PC-9 (cell line): ENCODE data around the gene ITGB4. TPM values are rescaled to one million over a fixed set of nuclear protein-coding genes. Genes with fewer than 3 reads are reported as not detected.

Source experiments
- BruUV-seq: library from RNA; stranded (reverse); fragments of 400-500 nt; replicated peaks from 2 replicates; lab custom pipeline; 2021; lab: Mats Ljungman, UMichigan
- CTCF ChIA-PET: fragments of 300-600 bp; sonication (Branson Sonifier 250); formaldehyde crosslinking; loops from one replicate; lab custom pipeline; 2022; ENCODE audit warnings: antibody characterized with exemption; lab: Charles Lee
- POLR2A ChIA-PET: fragments of 300-600 bp; sonication (Branson Sonifier 250); formaldehyde crosslinking; loops from one replicate; lab custom pipeline; 2022; ENCODE audit warnings: antibody characterized with exemption; ENCODE audit not compliant: unreplicated experiment; lab: Charles Lee
- DNase-seq, 2 experiments: peaks; one replicate each; pipeline versions ENCODE4 v3.0.0 to v3.0.0-alpha.2; 2015 to 2022; ENCODE audit warnings: mixed read lengths in 1 of 2
- H2AFZ ChIP-seq: fragments of 200-600 bp; sonication (generic); 2 replicates; pipeline ENCODE4 v1.8.1; 2017; ENCODE audit warnings: antibody characterized with exemption
- H3F3A ChIP-seq: fragments of 200-600 bp; sonication (generic); 2 replicates; pipeline ENCODE4 v1.8.1; 2017; ENCODE audit warnings: antibody characterized with exemption, mild to moderate bottlenecking, low read depth; ENCODE audit not compliant: insufficient read depth
- H3K27ac ChIP-seq: fragments of 200-600 bp; sonication (generic); 2 replicates; pipeline ENCODE4 v1.6.1; 2016; ENCODE audit warnings: mixed run types
- H3K27me3 ChIP-seq: fragments of 200-600 bp; sonication (generic); 2 replicates; pipeline ENCODE4 v1.6.1; 2016; ENCODE audit warnings: low read depth, mixed run types; ENCODE audit not compliant: insufficient read depth
- H3K36me3 ChIP-seq: fragments of 200-600 bp; sonication (generic); 2 replicates; pipeline ENCODE4 v1.6.1; 2016; ENCODE audit warnings: low read depth, mixed run types
- H3K4me1 ChIP-seq: fragments of 200-600 bp; sonication (generic); replicated peaks from 2 replicates; pipeline ENCODE4 v1.6.1; 2016; ENCODE audit warnings: mixed run types; ENCODE audit not compliant: insufficient read depth
- H3K4me2 ChIP-seq: fragments of 200-600 bp; sonication (generic); 2 replicates; pipeline ENCODE4 v1.6.1; 2017; ENCODE audit warnings: mixed run types
- H3K4me3 ChIP-seq: fragments of 200-600 bp; sonication (generic); 2 replicates; pipeline ENCODE4 v1.6.1; 2016; ENCODE audit warnings: mixed run types
- H3K79me2 ChIP-seq: fragments of 200-600 bp; sonication (generic); 2 replicates; pipeline ENCODE4 v1.6.1; 2017; ENCODE audit warnings: low read depth, mixed run types
- H3K9me2 ChIP-seq: fragments of 200-600 bp; sonication (generic); 2 replicates; pipeline ENCODE4 v1.8.1; 2017; ENCODE audit warnings: mild to moderate bottlenecking; ENCODE audit not compliant: insufficient read depth
- H3K9me3 ChIP-seq: fragments of 200-600 bp; sonication (generic); 2 replicates; pipeline ENCODE4 v1.8.1; 2016; ENCODE audit warnings: low read depth; ENCODE audit not compliant: insufficient read depth
- H4K20me1 ChIP-seq: fragments of 200-600 bp; sonication (generic); 2 replicates; pipeline ENCODE4 v1.8.1; 2017; ENCODE audit not compliant: insufficient read depth
- CTCF ChIP-seq: fragments of 200-600 bp; sonication (generic); conservative IDR thresholded peaks from 2 replicates; pipeline ENCODE4 v1.6.1; 2017; ENCODE audit warnings: mixed run types, antibody characterized with exemption, mild to moderate bottlenecking, moderate library complexity
- EZH2 ChIP-seq: fragments of 200-600 bp; sonication (generic); IDR thresholded peaks from 2 replicates; pipeline ENCODE4 v1.8.0; 2017; ENCODE audit warnings: antibody characterized with exemption, low read depth
- intact Hi-C: fragments of 100-400 bp; cut with micrococcal nuclease; formaldehyde crosslinking; loops from one replicate; pipeline ENCODE4 v1.10.0; 2022; ENCODE audit not compliant: unreplicated experiment
- total RNA-seq: library from RNA; stranded (reverse); gene quantifications from 2 replicates; pipeline ENCODE4 v1.2.3, GENCODE V29; 2021

ITGB4 gene
- total RNA-seq, 1 experiment from 2014 or later, result 461 TPM

GRCh38 chr17:75755990-75756389 is 34.7 kb downstream of the ITGB4 start:
- Histone ChIP-seq H4K20me1 (0 out of 2 replicates have a peak, but pooled peaks cover 3% of the 10 kb centered on the region), H3K4me1 (no peaks in the 10 kb centered on the region), H3K9me3 (no peaks in the 10 kb centered on the region), H3K36me3 (no peaks in the 10 kb centered on the region), H3K27me3 (no peaks in the 10 kb centered on the region), H3F3A (peaks cover 45% of the 10 kb centered on the region), H3K79me2 (no peaks in the 10 kb centered on the region), H3K9me2 (no peaks in the 10 kb centered on the region), H3K4me3 (no peak overlapping the region), H2AFZ (no peak overlapping the region), H3K27ac (no peak overlapping the region), H3K4me2 (no peak overlapping the region)
- TF ChIP-seq EZH2, result no peak
- no peak for TF ChIP-seq CTCF
- no TSS peak for BruUV-seq
- ChIA-PET POLR2A (no interaction called here), CTCF (no interaction called here)
- DNase-seq, result no peak
- intact Hi-C loops, result no loop called here

GRCh38 chr17:75756451-75757085 is 35.3 kb downstream of the ITGB4 start:
- no TSS peak for BruUV-seq
- Histone ChIP-seq H3K27ac (no peak overlapping the region), H3K4me2 (no peak overlapping the region), H3F3A (peaks cover 43% of the 10 kb centered on the region; the same call in 1 of the 2 replicates), H3K27me3 (no peaks in the 10 kb centered on the region), H3K4me1 (no peaks in the 10 kb centered on the region), H3K9me3 (no peaks in the 10 kb centered on the region), H4K20me1 (0 out of 2 replicates have a peak, but pooled peaks cover 3% of the 10 kb centered on the region), H2AFZ (no peak overlapping the region), H3K4me3 (no peak overlapping the region), H3K9me2 (no peaks in the 10 kb centered on the region), H3K36me3 (no peaks in the 10 kb centered on the region), H3K79me2 (no peaks in the 10 kb centered on the region)
- TF ChIP-seq CTCF, result no peak
- TF ChIP-seq EZH2, result no peak
- POLR2A ChIA-PET, result no interaction called here
- DNase-seq, result no peak
- intact Hi-C loops, result no loop called here
- CTCF ChIA-PET, result no interaction called here

GRCh38 chr17:75757086-75757681 is 35.9 kb downstream of the ITGB4 start:
- H2AFZ ChIP-seq, result no peak overlapping the region
- no peak overlapping the region for H3K4me2 ChIP-seq
- DNase-seq, result no peak
- no peak overlapping the region for H3K27ac ChIP-seq
- intact Hi-C loops, result no loop called here
- no peaks in the 10 kb centered on the region for H3K9me3 ChIP-seq
- no peaks in the 10 kb centered on the region for H3K79me2 ChIP-seq
- TF ChIP-seq EZH2 (no peak), CTCF (no peak)
- H3K36me3 ChIP-seq, result no peaks in the 10 kb centered on the region
- no peaks in the 10 kb centered on the region for H4K20me1 ChIP-seq
- TSS peak; percentile 67 for BruUV-seq
- POLR2A ChIA-PET, result no interaction called here
- H3K27me3 ChIP-seq, result no peaks in the 10 kb centered on the region
- CTCF ChIA-PET, result no interaction called here
- H3K4me3 ChIP-seq, result no peak overlapping the region
- no peaks in the 10 kb centered on the region for H3K9me2 ChIP-seq
- no peaks in the 10 kb centered on the region for H3K4me1 ChIP-seq
- peaks cover 49% of the 10 kb centered on the region; the same call in 1 of the 2 replicates for H3F3A ChIP-seq
